Neural cell (in vitro differentiated cells): ENCODE measurements around the gene CHTF8. TPM values are rescaled to one million over a fixed set of nuclear protein-coding genes. Genes with fewer than 3 reads are reported as not detected.

Experiments
- H2AFZ ChIP-seq: fragments of 200-600, 300-800 bp; sonication (generic), shearing (Covaris generic); 2 replicates; pipeline ENCODE4 v1.6.0; 2014; ENCODE audit warnings: low read depth, mild to moderate bottlenecking, antibody characterized with exemption, low read length, moderate library complexity
- H3F3A ChIP-seq: fragments of 200-600 bp; shearing (Covaris generic); 2 replicates; pipeline ENCODE4 v1.6.1; 2016; ENCODE audit warnings: mild to moderate bottlenecking, moderate library complexity, mixed read lengths, antibody characterized with exemption, low read length; ENCODE audit not compliant: insufficient read depth, poor library complexity, severe bottlenecking
- H3K27ac ChIP-seq: fragments of 200-600, 300-800 bp; sonication (generic), shearing (Covaris generic); 2 replicates; pipeline ENCODE4 v1.5.1; 2014; ENCODE audit warnings: mild to moderate bottlenecking, low read length, moderate library complexity
- H3K27me3 ChIP-seq: fragments of 300-800, 200-600 bp; sonication (generic), shearing (Covaris generic); 2 replicates; pipeline ENCODE4 v1.6.0; 2014; ENCODE audit warnings: mild to moderate bottlenecking, low read depth, low read length, moderate library complexity; ENCODE audit not compliant: insufficient read depth
- H3K36me3 ChIP-seq: fragments of 300-800, 200-600 bp; sonication (generic), shearing (Covaris generic); 2 replicates; pipeline ENCODE4 v1.5.1; 2014; ENCODE audit warnings: mild to moderate bottlenecking, antibody characterized with exemption, low read length, moderate library complexity; ENCODE audit not compliant: insufficient read depth
- H3K4me2 ChIP-seq: fragments of 300-800, 200-600 bp; sonication (generic), shearing (Covaris generic); 2 replicates; pipeline ENCODE4 v1.6.0; 2014; ENCODE audit warnings: mild to moderate bottlenecking, low read length
- H3K4me3 ChIP-seq: fragments of 300-800, 200-600 bp; sonication (generic), shearing (Covaris generic); 2 replicates; pipeline ENCODE4 v1.5.1; 2014; ENCODE audit warnings: mild to moderate bottlenecking, low read length, moderate library complexity
- H3K79me2 ChIP-seq: fragments of 200-600 bp; shearing (Covaris generic); replicated peaks from 2 replicates; pipeline ENCODE4 v1.6.0; 2014; ENCODE audit warnings: mild to moderate bottlenecking, low read length, moderate library complexity; ENCODE audit not compliant: insufficient read depth
- H3K9ac ChIP-seq: fragments of 300-800, 200-600 bp; sonication (generic), shearing (Covaris generic); 2 replicates; pipeline ENCODE4 v1.6.1; 2016; ENCODE audit warnings: mild to moderate bottlenecking, low read length, mixed read lengths
- H3K9me2 ChIP-seq: fragments of 200-600 bp; shearing (Covaris generic); 2 replicates; pipeline ENCODE4 v1.6.1; 2016; ENCODE audit warnings: mild to moderate bottlenecking, low read length, mixed read lengths; ENCODE audit not compliant: insufficient read depth
- H3K9me3 ChIP-seq: fragments of 200-600, 300-800 bp; sonication (generic), shearing (Covaris generic); 2 replicates; pipeline ENCODE4 v1.6.1; 2016; ENCODE audit warnings: mild to moderate bottlenecking, mixed run types, low read length, moderate library complexity, mixed read lengths
- H4K20me1 ChIP-seq: fragments of 200-600 bp; shearing (Covaris generic); 2 replicates; pipeline ENCODE4 v1.6.1; 2016; ENCODE audit warnings: mild to moderate bottlenecking, mixed run types; ENCODE audit not compliant: insufficient read depth
- EP300 ChIP-seq: fragments of 450-650 bp; conservative IDR thresholded peaks from 2 replicates; pipeline ENCODE4 v1.6.1; 2014; ENCODE audit warnings: antibody characterized with exemption, mild to moderate bottlenecking, moderate library complexity; ENCODE audit not compliant: poor library complexity, severe bottlenecking
- EZH2 ChIP-seq: fragments of 200-600, 300-800 bp; shearing (Covaris generic), sonication (generic); IDR thresholded peaks from 2 replicates; pipeline ENCODE4 v1.6.1; 2014; ENCODE audit warnings: antibody characterized with exemption, low read length, borderline replicate concordance, mild to moderate bottlenecking; ENCODE audit not compliant: insufficient read depth, poor library complexity, severe bottlenecking
- MXI1 ChIP-seq: fragments of 450-650 bp; conservative IDR thresholded peaks from 2 replicates; pipeline ENCODE4 v1.6.1; 2014; ENCODE audit warnings: antibody characterized with exemption, mild to moderate bottlenecking; ENCODE audit not compliant: poor library complexity, severe bottlenecking
- POLR2AphosphoS5 ChIP-seq: IDR thresholded peaks from 2 replicates; pipeline ENCODE4 v1.6.1; 2012
- RAD21 ChIP-seq: fragments of 450-650 bp; conservative IDR thresholded peaks from 2 replicates; pipeline ENCODE4 v1.6.1; 2014; ENCODE audit warnings: antibody characterized with exemption, mild to moderate bottlenecking, moderate library complexity
- REST ChIP-seq: IDR thresholded peaks from 2 replicates; pipeline ENCODE4 v1.6.1; 2012; ENCODE audit warnings: borderline replicate concordance
- SMC3 ChIP-seq: fragments of 450-650 bp; conservative IDR thresholded peaks from 2 replicates; pipeline ENCODE4 v1.6.1; 2014; ENCODE audit warnings: antibody characterized with exemption, mild to moderate bottlenecking, moderate library complexity; ENCODE audit not compliant: poor library complexity
- TAF1 ChIP-seq: IDR thresholded peaks from 2 replicates; pipeline ENCODE4 v1.6.1; 2012; ENCODE audit warnings: low read depth
- polyA plus RNA-seq: library from polyadenylated mRNA; depleted of rRNA; stranded (reverse); fragments of >200 nt; gene quantifications from 2 replicates; pipeline ENCODE4 v1.2.3, GENCODE V29; 2014
- TF ChIP-seq, protein P1 (sequence below): fragments of 450-650 bp; IDR thresholded peaks from 2 replicates; pipeline ENCODE4 v1.5.1; 2014; ENCODE audit warnings: antibody characterized with exemption, mild to moderate bottlenecking, moderate library complexity; ENCODE audit not compliant: poor library complexity, severe bottlenecking

Gene CHTF8
- polyA plus RNA-seq, 1 donor from 2014 or later, result 109 TPM

DNA sequence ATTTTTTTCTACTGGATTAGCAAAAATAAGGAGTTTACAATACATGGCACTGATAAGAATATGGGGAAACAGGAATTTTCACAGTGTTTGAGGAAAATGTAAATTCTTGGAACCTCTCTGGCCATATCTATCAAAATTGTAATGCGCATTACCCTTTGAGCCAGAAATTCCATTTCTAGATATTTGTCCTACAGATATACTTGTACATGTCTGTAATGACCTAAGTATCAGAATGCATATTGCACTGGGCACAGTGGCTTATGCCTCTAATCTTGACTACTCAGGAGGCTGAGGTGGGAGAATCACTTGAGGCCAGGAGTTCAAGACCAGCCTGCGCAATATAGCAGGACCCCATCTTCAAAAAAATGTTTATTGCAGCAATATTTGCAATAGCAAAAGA, 52.7 kb downstream of the CHTF8 start:
- TF ChIP-seq, protein P1, sequence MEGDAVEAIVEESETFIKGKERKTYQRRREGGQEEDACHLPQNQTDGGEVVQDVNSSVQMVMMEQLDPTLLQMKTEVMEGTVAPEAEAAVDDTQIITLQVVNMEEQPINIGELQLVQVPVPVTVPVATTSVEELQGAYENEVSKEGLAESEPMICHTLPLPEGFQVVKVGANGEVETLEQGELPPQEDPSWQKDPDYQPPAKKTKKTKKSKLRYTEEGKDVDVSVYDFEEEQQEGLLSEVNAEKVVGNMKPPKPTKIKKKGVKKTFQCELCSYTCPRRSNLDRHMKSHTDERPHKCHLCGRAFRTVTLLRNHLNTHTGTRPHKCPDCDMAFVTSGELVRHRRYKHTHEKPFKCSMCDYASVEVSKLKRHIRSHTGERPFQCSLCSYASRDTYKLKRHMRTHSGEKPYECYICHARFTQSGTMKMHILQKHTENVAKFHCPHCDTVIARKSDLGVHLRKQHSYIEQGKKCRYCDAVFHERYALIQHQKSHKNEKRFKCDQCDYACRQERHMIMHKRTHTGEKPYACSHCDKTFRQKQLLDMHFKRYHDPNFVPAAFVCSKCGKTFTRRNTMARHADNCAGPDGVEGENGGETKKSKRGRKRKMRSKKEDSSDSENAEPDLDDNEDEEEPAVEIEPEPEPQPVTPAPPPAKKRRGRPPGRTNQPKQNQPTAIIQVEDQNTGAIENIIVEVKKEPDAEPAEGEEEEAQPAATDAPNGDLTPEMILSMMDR, result no peak
- TF ChIP-seq EP300, result no peak
- TF ChIP-seq RAD21, result no peak
- TF ChIP-seq EZH2, result no peak
- no peak for TF ChIP-seq TAF1
- no peak for TF ChIP-seq POLR2AphosphoS5
- no peak for TF ChIP-seq SMC3
- no peak for TF ChIP-seq MXI1
- no peak for TF ChIP-seq REST
- Histone ChIP-seq H3K9me3 (no peaks in the 10 kb centered on the region), H3K79me2 (no peaks in the 10 kb centered on the region), H4K20me1 (no peaks in the 10 kb centered on the region), H3K9me2 (no peaks in the 10 kb centered on the region), H3K9ac (no peak overlapping the region), H3K27me3 (no peaks in the 10 kb centered on the region), H2AFZ (no peak overlapping the region), H3K27ac (no peak overlapping the region), H3F3A (no peaks in the 10 kb centered on the region), H3K36me3 (no peaks in the 10 kb centered on the region), H3K4me3 (no peak overlapping the region), H3K4me2 (no peak overlapping the region)

GRCh38 chr16:69078073-69078472, 54.3 kb downstream of the CHTF8 start:
- Histone ChIP-seq H3K4me2 (no peak overlapping the region), H4K20me1 (no peaks in the 10 kb centered on the region), H3K9me3 (no peaks in the 10 kb centered on the region), H3K79me2 (no peaks in the 10 kb centered on the region), H3K9ac (no peak overlapping the region), H2AFZ (no peak overlapping the region), H3K27ac (no peak overlapping the region), H3K36me3 (no peaks in the 10 kb centered on the region), H3K27me3 (no peaks in the 10 kb centered on the region), H3F3A (no peaks in the 10 kb centered on the region), H3K4me3 (no peak overlapping the region), H3K9me2 (no peaks in the 10 kb centered on the region)
- no peak for TF ChIP-seq POLR2AphosphoS5
- TF ChIP-seq EP300, result no peak
- no peak for TF ChIP-seq EZH2
- TF ChIP-seq, protein P1, result no peak
- no peak for TF ChIP-seq RAD21
- TF ChIP-seq REST, result no peak
- TF ChIP-seq SMC3, result no peak
